Amniotic epithelial cell (primary cell): ENCODE data around the gene CSRNP3.

ENCODE experiments used
- DNase-seq: peaks from one replicate; pipeline ENCODE4 v3.0.0-alpha.2; 2010; ENCODE audit warnings: low read depth

Gene CSRNP3

GRCh38 chr2:165686800-165687199, 217.3 kb downstream of the CSRNP3 start:
- DNase-seq: no peak

GRCh38 chr2:165687426-165688002, 218.0 kb downstream of the CSRNP3 start:
- DNase-seq: no peak

- peak; percentile 45 for DNase-seq
Measured at GRCh38 chr2:165691615-165692014, 222.1 kb downstream of the CSRNP3 start.

- DNase-seq: no peak
Measured at GRCh38 chr2:165692906-165693305, 223.4 kb downstream of the CSRNP3 start.

GRCh38 chr2:165693838-165694237, 224.3 kb downstream of the CSRNP3 start:
- no peak for DNase-seq

GRCh38 chr2:165697748-165698443, 228.4 kb downstream of the CSRNP3 start:
- no peak for DNase-seq

- DNase-seq: peak; percentile 61
Measured at GRCh38 chr2:165698444-165698884, 229.0 kb downstream of the CSRNP3 start.

- no peak for DNase-seq
Measured at GRCh38 chr2:165699946-165700345, 230.4 kb downstream of the CSRNP3 start.

- DNase-seq: no peak
Measured at GRCh38 chr2:165700531-165700930, 231.0 kb downstream of the CSRNP3 start.

GRCh38 chr2:165701147-165701546, 231.6 kb downstream of the CSRNP3 start:
- DNase-seq: no peak

GRCh38 chr2:165706960-165707487, 237.5 kb downstream of the CSRNP3 start:
- no peak for DNase-seq

GRCh38 chr2:165716091-165716490, 246.6 kb downstream of the CSRNP3 start:
- DNase-seq: no peak

- DNase-seq: no peak
Measured at GRCh38 chr2:165718610-165719210, 249.2 kb downstream of the CSRNP3 start.

GRCh38 chr2:165720511-165720910, 251.0 kb downstream of the CSRNP3 start:
- peak; percentile 98 for DNase-seq

GRCh38 chr2:165725421-165725820, 255.9 kb downstream of the CSRNP3 start:
- DNase-seq: peak; percentile 66
